G401.6 (cell line): ENCODE results near the gene PLA2G5.

Experiments
- FAIRE-seq: peaks from 2 replicates; lab custom pipeline; 2012; peaks lifted over from hg19 to GRCh38; lab: Jason Lieb, UNC

PLA2G5 gene

GRCh38 chr1:20090119-20090518 is 20.1 kb downstream of the PLA2G5 start:
- FAIRE-seq = no peak

- FAIRE-seq = no peak
Observed at GRCh38 chr1:20090641-20091040, 20.6 kb downstream of the PLA2G5 start.

GRCh38 chr1:20093303-20093702 is 23.3 kb downstream of the PLA2G5 start:
- FAIRE-seq = no peak

- no peak for FAIRE-seq
Observed at GRCh38 chr1:20093940-20094391, 24.0 kb downstream of the PLA2G5 start.

- FAIRE-seq = no peak
Observed at GRCh38 chr1:20095564-20096434, 25.8 kb downstream of the PLA2G5 start.

GRCh38 chr1:20096840-20097447 is 26.9 kb downstream of the PLA2G5 start:
- FAIRE-seq = no peak

GRCh38 chr1:20099533-20099932 is 29.5 kb downstream of the PLA2G5 start:
- FAIRE-seq = no peak

GRCh38 chr1:20100632-20101355 is 30.8 kb downstream of the PLA2G5 start:
- no peak for FAIRE-seq

GRCh38 chr1:20102875-20103274 is 32.9 kb downstream of the PLA2G5 start:
- no peak for FAIRE-seq

- no peak for FAIRE-seq
Observed at GRCh38 chr1:20105856-20106255, 35.9 kb downstream of the PLA2G5 start.

GRCh38 chr1:20107351-20107750 is 37.4 kb downstream of the PLA2G5 start:
- no peak for FAIRE-seq

GRCh38 chr1:20107796-20108195 is 37.8 kb downstream of the PLA2G5 start:
- FAIRE-seq = no peak

GRCh38 chr1:20108366-20109123 is 38.6 kb downstream of the PLA2G5 start:
- no peak for FAIRE-seq

GRCh38 chr1:20109223-20109856 is 39.3 kb downstream of the PLA2G5 start:
- FAIRE-seq = no peak

- no peak for FAIRE-seq
Observed at GRCh38 chr1:20110679-20111078, 40.7 kb downstream of the PLA2G5 start.

- no peak for FAIRE-seq
Observed at GRCh38 chr1:20111452-20111851, 41.5 kb downstream of the PLA2G5 start.

GRCh38 chr1:20112279-20113000 is 42.4 kb downstream of the PLA2G5 start:
- FAIRE-seq = no peak

GRCh38 chr1:20114021-20114648 is 44.1 kb downstream of the PLA2G5 start:
- no peak for FAIRE-seq

- no peak for FAIRE-seq
Observed at GRCh38 chr1:20115479-20115878, 45.5 kb downstream of the PLA2G5 start.

GRCh38 chr1:20115916-20116315 is 45.9 kb downstream of the PLA2G5 start:
- FAIRE-seq = no peak

GRCh38 chr1:20117236-20117635 is 47.2 kb downstream of the PLA2G5 start:
- no peak for FAIRE-seq
